ENCODE measurements around the gene LIMA1. TPM values are rescaled to one million over a fixed set of nuclear protein-coding genes. Genes with fewer than 3 reads are reported as not detected.
A peak's percentile ranks its signal among the peaks of the same experiment; 100 is the strongest.

Gene LIMA1
- total RNA-seq, 1 donor from 2014 or later: 54.3 TPM

- Histone ChIP-seq H3K4me1 (ENCODE audit: control insufficient read depth in 3 of 3, insufficient read depth in 3 of 3, low read length in 3 of 3) (peaks cover 0 to 4% (median 0%) of the 10 kb centered on the region in 3 donors), H3K36me3 (ENCODE audit: control insufficient read depth in 3 of 3, insufficient read depth in 3 of 3, low read length in 3 of 3) (peaks cover 0 to 5% (median 0%) of the 10 kb centered on the region in 3 donors), H3K9me3 (ENCODE audit: control insufficient read depth in 3 of 3, low read length in 3 of 3) (no peaks in the 10 kb centered on the region), H3K27ac (ENCODE audit: low read depth, low read length) (peak overlapping the region; percentile 8), H3K4me3 (ENCODE audit: low read length in 3 of 3) (no peak overlapping the region), H3K9ac (ENCODE audit: low read depth in 1 of 3, low read length in 3 of 3) (no peak overlapping the region), H3K27me3 (ENCODE audit: control insufficient read depth in 3 of 3, insufficient read depth in 3 of 3, low read length in 3 of 3) (no peaks in the 10 kb centered on the region)
Observed at GRCh38 chr12:50211392-50212070, 71.8 kb downstream of the LIMA1 start.

GRCh38 chr12:50207424-50207823 lies 75.9 kb downstream of the LIMA1 start:
- H3K9me3 ChIP-seq (ENCODE audit: control insufficient read depth in 3 of 3, low read length in 3 of 3): no peaks in the 10 kb centered on the region
- no peak overlapping the region for H3K27ac ChIP-seq (ENCODE audit: low read depth, low read length)
- no peak overlapping the region for H3K4me3 ChIP-seq (ENCODE audit: low read length in 3 of 3)
- H3K9ac ChIP-seq (ENCODE audit: low read depth in 1 of 3, low read length in 3 of 3): no peak overlapping the region
- H3K4me1 ChIP-seq (ENCODE audit: control insufficient read depth in 3 of 3, insufficient read depth in 3 of 3, low read length in 3 of 3): peaks cover 0 to 4% (median 0%) of the 10 kb centered on the region in 3 donors
- peaks cover 7 to 18% (median 17%) of the 10 kb centered on the region in 3 donors for H3K36me3 ChIP-seq (ENCODE audit: control insufficient read depth in 3 of 3, insufficient read depth in 3 of 3, low read length in 3 of 3)
- no peaks in the 10 kb centered on the region for H3K27me3 ChIP-seq (ENCODE audit: control insufficient read depth in 3 of 3, insufficient read depth in 3 of 3, low read length in 3 of 3)

GRCh38 chr12:50205648-50206047 lies 77.7 kb downstream of the LIMA1 start:
- Histone ChIP-seq H3K9ac (ENCODE audit: low read depth in 1 of 3, low read length in 3 of 3) (no peak overlapping the region), H3K36me3 (ENCODE audit: control insufficient read depth in 3 of 3, insufficient read depth in 3 of 3, low read length in 3 of 3) (peaks cover 7 to 20% (median 18%) of the 10 kb centered on the region in 3 donors), H3K9me3 (ENCODE audit: control insufficient read depth in 3 of 3, low read length in 3 of 3) (no peaks in the 10 kb centered on the region), H3K27me3 (ENCODE audit: control insufficient read depth in 3 of 3, insufficient read depth in 3 of 3, low read length in 3 of 3) (no peaks in the 10 kb centered on the region), H3K4me1 (ENCODE audit: control insufficient read depth in 3 of 3, insufficient read depth in 3 of 3, low read length in 3 of 3) (no peaks in the 10 kb centered on the region), H3K4me3 (ENCODE audit: low read length in 3 of 3) (no peak overlapping the region), H3K27ac (ENCODE audit: low read depth, low read length) (no peak overlapping the region)

- H3K27ac ChIP-seq (ENCODE audit: low read depth, low read length): no peak overlapping the region
- no peak overlapping the region for H3K9ac ChIP-seq (ENCODE audit: low read depth in 1 of 3, low read length in 3 of 3)
- no peak overlapping the region for H3K4me3 ChIP-seq (ENCODE audit: low read length in 3 of 3)
- H3K9me3 ChIP-seq (ENCODE audit: control insufficient read depth in 3 of 3, low read length in 3 of 3): no peaks in the 10 kb centered on the region
- H3K4me1 ChIP-seq (ENCODE audit: control insufficient read depth in 3 of 3, insufficient read depth in 3 of 3, low read length in 3 of 3): peaks cover 0 to 2% (median 0%) of the 10 kb centered on the region in 3 donors
- no peaks in the 10 kb centered on the region for H3K27me3 ChIP-seq (ENCODE audit: control insufficient read depth in 3 of 3, insufficient read depth in 3 of 3, low read length in 3 of 3)
- peaks cover 10 to 26% (median 19%) of the 10 kb centered on the region in 3 donors for H3K36me3 ChIP-seq (ENCODE audit: control insufficient read depth in 3 of 3, insufficient read depth in 3 of 3, low read length in 3 of 3)
Observed at GRCh38 chr12:50203691-50204090, 79.6 kb downstream of the LIMA1 start.

GRCh38 chr12:50201987-50202521 lies 81.3 kb downstream of the LIMA1 start:
- no peak overlapping the region for H3K27ac ChIP-seq (ENCODE audit: low read depth, low read length)
- no peak overlapping the region for H3K4me3 ChIP-seq (ENCODE audit: low read length in 3 of 3)
- H3K9me3 ChIP-seq (ENCODE audit: control insufficient read depth in 3 of 3, low read length in 3 of 3): no peaks in the 10 kb centered on the region
- no peaks in the 10 kb centered on the region for H3K27me3 ChIP-seq (ENCODE audit: control insufficient read depth in 3 of 3, insufficient read depth in 3 of 3, low read length in 3 of 3)
- H3K4me1 ChIP-seq (ENCODE audit: control insufficient read depth in 3 of 3, insufficient read depth in 3 of 3, low read length in 3 of 3): peaks cover 2 to 3% (median 2%) of the 10 kb centered on the region in 3 donors
- H3K9ac ChIP-seq (ENCODE audit: low read depth in 1 of 3, low read length in 3 of 3): no peak overlapping the region
- H3K36me3 ChIP-seq (ENCODE audit: control insufficient read depth in 3 of 3, insufficient read depth in 3 of 3, low read length in 3 of 3): peaks cover 12 to 26% (median 26%) of the 10 kb centered on the region in 3 donors

- Histone ChIP-seq H3K27ac (ENCODE audit: low read depth, low read length) (no peak overlapping the region), H3K4me3 (ENCODE audit: low read length in 3 of 3) (no peak overlapping the region), H3K36me3 (ENCODE audit: control insufficient read depth in 3 of 3, insufficient read depth in 3 of 3, low read length in 3 of 3) (peaks cover 12 to 28% (median 23%) of the 10 kb centered on the region in 3 donors), H3K9ac (ENCODE audit: low read depth in 1 of 3, low read length in 3 of 3) (no peak overlapping the region), H3K4me1 (ENCODE audit: control insufficient read depth in 3 of 3, insufficient read depth in 3 of 3, low read length in 3 of 3) (peaks cover 3 to 14% (median 7%) of the 10 kb centered on the region in 3 donors), H3K9me3 (ENCODE audit: control insufficient read depth in 3 of 3, low read length in 3 of 3) (no peaks in the 10 kb centered on the region), H3K27me3 (ENCODE audit: control insufficient read depth in 3 of 3, insufficient read depth in 3 of 3, low read length in 3 of 3) (no peaks in the 10 kb centered on the region)
Observed at GRCh38 chr12:50200552-50201273, 82.6 kb downstream of the LIMA1 start.

GRCh38 chr12:50198829-50199228 lies 84.5 kb downstream of the LIMA1 start:
- H3K4me1 ChIP-seq (ENCODE audit: control insufficient read depth in 3 of 3, insufficient read depth in 3 of 3, low read length in 3 of 3): peaks cover 3 to 14% (median 10%) of the 10 kb centered on the region in 3 donors
- H3K27me3 ChIP-seq (ENCODE audit: control insufficient read depth in 3 of 3, insufficient read depth in 3 of 3, low read length in 3 of 3): no peaks in the 10 kb centered on the region
- no peak overlapping the region for H3K4me3 ChIP-seq (ENCODE audit: low read length in 3 of 3)
- no peak overlapping the region for H3K27ac ChIP-seq (ENCODE audit: low read depth, low read length)
- H3K9ac ChIP-seq (ENCODE audit: low read depth in 1 of 3, low read length in 3 of 3): no peak overlapping the region
- H3K36me3 ChIP-seq (ENCODE audit: control insufficient read depth in 3 of 3, insufficient read depth in 3 of 3, low read length in 3 of 3): peaks cover 5 to 13% (median 13%) of the 10 kb centered on the region in 3 donors
- no peaks in the 10 kb centered on the region for H3K9me3 ChIP-seq (ENCODE audit: control insufficient read depth in 3 of 3, low read length in 3 of 3)

- Histone ChIP-seq H3K36me3 (ENCODE audit: control insufficient read depth in 3 of 3, insufficient read depth in 3 of 3, low read length in 3 of 3) (peaks cover 6 to 15% (median 9%) of the 10 kb centered on the region in 3 donors), H3K4me3 (ENCODE audit: low read length in 3 of 3) (no peak overlapping the region), H3K27ac (ENCODE audit: low read depth, low read length) (no peak overlapping the region), H3K4me1 (ENCODE audit: control insufficient read depth in 3 of 3, insufficient read depth in 3 of 3, low read length in 3 of 3) (peaks cover 3 to 14% (median 10%) of the 10 kb centered on the region in 3 donors), H3K9ac (ENCODE audit: low read depth in 1 of 3, low read length in 3 of 3) (no peak overlapping the region), H3K9me3 (ENCODE audit: control insufficient read depth in 3 of 3, low read length in 3 of 3) (no peaks in the 10 kb centered on the region), H3K27me3 (ENCODE audit: control insufficient read depth in 3 of 3, insufficient read depth in 3 of 3, low read length in 3 of 3) (no peaks in the 10 kb centered on the region)
Observed at GRCh38 chr12:50197297-50197727, 86.0 kb downstream of the LIMA1 start.

- peaks cover 3 to 14% (median 10%) of the 10 kb centered on the region in 3 donors for H3K4me1 ChIP-seq (ENCODE audit: control insufficient read depth in 3 of 3, insufficient read depth in 3 of 3, low read length in 3 of 3)
- H3K4me3 ChIP-seq (ENCODE audit: low read length in 3 of 3): no peak overlapping the region
- no peaks in the 10 kb centered on the region for H3K9me3 ChIP-seq (ENCODE audit: control insufficient read depth in 3 of 3, low read length in 3 of 3)
- H3K36me3 ChIP-seq (ENCODE audit: control insufficient read depth in 3 of 3, insufficient read depth in 3 of 3, low read length in 3 of 3): peaks cover 9 to 18% (median 9%) of the 10 kb centered on the region in 3 donors
- no peaks in the 10 kb centered on the region for H3K27me3 ChIP-seq (ENCODE audit: control insufficient read depth in 3 of 3, insufficient read depth in 3 of 3, low read length in 3 of 3)
- no peak overlapping the region for H3K9ac ChIP-seq (ENCODE audit: low read depth in 1 of 3, low read length in 3 of 3)
- no peak overlapping the region for H3K27ac ChIP-seq (ENCODE audit: low read depth, low read length)
Observed at GRCh38 chr12:50196537-50196936, 86.8 kb downstream of the LIMA1 start.

- peak overlapping the region; percentile 38 for H3K27ac ChIP-seq (ENCODE audit: low read depth, low read length)
- no peaks in the 10 kb centered on the region for H3K9me3 ChIP-seq (ENCODE audit: control insufficient read depth in 3 of 3, low read length in 3 of 3)
- H3K36me3 ChIP-seq (ENCODE audit: control insufficient read depth in 3 of 3, insufficient read depth in 3 of 3, low read length in 3 of 3): peaks cover 6 to 19% (median 9%) of the 10 kb centered on the region in 3 donors
- H3K9ac ChIP-seq (ENCODE audit: low read depth in 1 of 3, low read length in 3 of 3): peak overlapping the region in 1 of 3 donors; percentile 2
- peaks cover 3 to 14% (median 10%) of the 10 kb centered on the region in 3 donors for H3K4me1 ChIP-seq (ENCODE audit: control insufficient read depth in 3 of 3, insufficient read depth in 3 of 3, low read length in 3 of 3)
- H3K4me3 ChIP-seq (ENCODE audit: low read length in 3 of 3): peak overlapping the region in 1 of 3 donors; percentile 4
- no peaks in the 10 kb centered on the region for H3K27me3 ChIP-seq (ENCODE audit: control insufficient read depth in 3 of 3, insufficient read depth in 3 of 3, low read length in 3 of 3)
Observed at GRCh38 chr12:50195832-50196231, 87.5 kb downstream of the LIMA1 start.

Data from skeletal muscle tissue (tissue), 4 donors.